ENCODE measurements around the gene TSPAN32. TPM values are rescaled to one million over a fixed set of nuclear protein-coding genes. Genes with fewer than 3 reads are reported as not detected.
A peak's percentile ranks its signal among the peaks of the same experiment; 100 is the strongest.

Gene TSPAN32, protein sequence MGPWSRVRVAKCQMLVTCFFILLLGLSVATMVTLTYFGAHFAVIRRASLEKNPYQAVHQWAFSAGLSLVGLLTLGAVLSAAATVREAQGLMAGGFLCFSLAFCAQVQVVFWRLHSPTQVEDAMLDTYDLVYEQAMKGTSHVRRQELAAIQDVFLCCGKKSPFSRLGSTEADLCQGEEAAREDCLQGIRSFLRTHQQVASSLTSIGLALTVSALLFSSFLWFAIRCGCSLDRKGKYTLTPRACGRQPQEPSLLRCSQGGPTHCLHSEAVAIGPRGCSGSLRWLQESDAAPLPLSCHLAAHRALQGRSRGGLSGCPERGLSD
- 1.4 and 2.5 TPM in 2 replicates for total RNA-seq (2014; rRNA removed; shearing (Covaris generic))

DNA sequence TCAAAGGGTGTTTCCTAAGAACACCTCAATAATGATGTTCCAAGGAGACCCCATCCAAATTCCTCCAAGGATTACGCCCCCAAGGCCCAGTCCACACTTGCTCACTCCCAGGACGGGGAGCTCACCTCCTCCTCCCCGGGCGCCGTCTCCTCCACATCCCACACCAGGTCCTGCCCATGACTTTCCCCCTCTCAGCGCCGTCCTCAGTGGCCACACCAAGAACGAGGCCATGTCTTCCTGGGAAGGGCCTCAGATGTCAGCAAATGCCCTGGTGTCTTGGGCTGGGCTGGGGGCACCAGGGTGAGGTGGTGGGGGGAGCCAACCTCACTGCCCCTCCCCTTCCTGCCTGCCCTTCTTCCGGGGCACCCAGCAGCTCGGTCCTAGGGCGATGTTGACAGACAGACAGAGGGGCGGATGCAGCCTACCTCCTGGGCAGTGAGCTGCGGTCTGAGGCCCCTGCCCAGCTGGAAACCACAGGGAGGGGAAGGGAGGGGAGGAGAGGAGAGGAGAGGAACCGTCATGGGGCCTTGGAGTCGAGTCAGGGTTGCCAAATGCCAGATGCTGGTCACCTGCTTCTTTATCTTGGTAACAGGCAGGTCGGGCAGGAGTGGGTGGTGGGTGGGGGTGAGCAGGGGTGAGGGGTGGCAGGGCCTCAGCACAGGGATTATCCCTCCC, at the start of gene TSPAN32, which contains the start of gene C11orf21:
TSS of gene TSPAN32 (plus strand) at position 383 of the 675 bp plus-strand sequence. CDS start at position 520, 137 bp downstream.
TSS of gene C11orf21 (minus strand) at position 288 of the 675 bp plus-strand sequence. CDS start at position 178, 110 bp downstream.
- DNase-seq (ENCODE audit: low spot score): no peak

DNA sequence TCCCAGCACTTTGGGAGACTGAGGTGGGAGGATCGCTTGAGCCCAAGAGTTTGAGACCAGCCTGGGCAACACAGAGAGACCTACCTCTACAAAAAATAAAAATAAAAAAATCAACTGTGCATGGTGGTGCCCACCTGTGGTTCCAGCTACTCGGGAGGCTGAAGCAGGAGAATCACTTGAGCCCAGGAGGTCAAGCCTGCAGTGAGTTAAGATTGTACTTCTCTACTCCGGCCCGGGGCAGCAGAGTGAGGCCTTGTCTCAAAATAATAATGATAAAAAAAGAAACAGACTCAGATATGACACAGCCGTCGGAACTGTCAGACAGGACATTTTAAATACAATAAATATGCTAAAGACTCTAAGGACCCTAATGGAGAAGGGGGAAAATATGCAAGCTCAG, 49.8 kb upstream of the TSPAN32 start:
- DNase-seq (ENCODE audit: low spot score): no peak

DNA sequence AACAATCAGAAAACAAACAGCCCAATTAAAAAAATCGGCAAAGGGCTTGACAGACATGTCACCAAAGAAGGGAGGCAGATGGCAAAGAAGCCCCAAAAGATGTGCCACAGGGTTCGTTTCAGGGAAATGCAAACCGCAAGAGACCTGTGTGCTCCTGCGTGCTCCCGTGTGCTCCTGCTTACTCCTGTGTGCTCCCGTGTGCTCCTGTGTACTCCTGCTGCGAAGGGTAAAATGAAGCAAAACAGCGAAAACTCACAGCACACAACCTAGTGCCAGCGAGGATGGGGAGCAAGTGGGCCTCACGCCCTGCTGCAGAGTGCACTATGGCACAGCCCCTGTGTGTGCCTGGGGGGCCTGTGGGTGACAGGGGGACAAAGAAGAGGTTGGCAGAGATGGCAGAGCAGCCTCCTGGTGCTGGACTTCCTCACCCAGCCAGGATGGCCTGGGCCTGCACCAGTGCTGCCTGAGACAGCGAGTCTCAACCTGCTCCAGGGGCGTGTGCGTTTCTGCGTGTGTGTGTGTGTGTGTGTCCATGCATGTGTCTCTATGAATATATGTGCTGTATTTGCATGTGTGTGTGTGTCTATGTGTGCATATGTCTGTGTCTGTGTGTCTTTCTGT, 45.4 kb upstream of the TSPAN32 start:
- no peak for DNase-seq (ENCODE audit: low spot score)

DNA sequence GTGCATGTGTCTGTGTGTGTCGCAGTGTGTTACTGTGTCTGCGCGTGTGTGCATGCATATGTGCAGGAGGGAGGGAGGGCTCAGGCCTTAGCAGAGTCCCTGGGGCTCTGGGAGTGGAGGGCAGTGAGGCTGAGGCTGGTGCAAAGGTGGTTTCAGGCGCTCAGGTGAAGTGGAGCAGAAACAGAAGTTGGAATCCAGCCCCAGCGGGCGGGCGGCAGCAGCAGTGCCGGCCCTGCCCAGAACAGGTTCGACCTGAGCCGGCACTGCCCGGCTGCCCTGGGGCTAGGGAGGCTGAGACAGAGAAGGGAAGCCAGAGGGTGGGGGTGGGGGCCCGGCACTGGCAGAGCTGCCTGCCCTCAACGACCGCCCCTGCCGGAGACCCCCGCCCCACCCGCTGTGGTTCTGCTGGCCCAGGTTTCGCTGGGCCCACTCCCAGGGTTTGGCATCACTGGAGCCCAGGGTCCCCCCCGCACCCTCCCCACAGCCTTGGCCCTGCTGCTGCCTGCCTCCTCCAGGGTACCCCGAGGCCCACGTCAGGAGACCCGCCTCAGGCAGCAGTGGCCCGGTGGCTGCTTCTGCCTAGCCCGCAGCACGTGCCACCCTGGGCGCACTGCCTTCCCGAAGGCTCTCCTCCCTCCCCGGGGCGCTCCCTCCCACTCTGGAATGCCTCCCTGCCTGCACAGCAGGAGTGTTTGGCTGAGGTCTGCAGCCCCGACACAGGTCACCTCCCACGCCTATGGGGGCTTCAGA, 44.7 kb upstream of the TSPAN32 start:
- peak; percentile 27 for DNase-seq (ENCODE audit: low spot score)

DNA sequence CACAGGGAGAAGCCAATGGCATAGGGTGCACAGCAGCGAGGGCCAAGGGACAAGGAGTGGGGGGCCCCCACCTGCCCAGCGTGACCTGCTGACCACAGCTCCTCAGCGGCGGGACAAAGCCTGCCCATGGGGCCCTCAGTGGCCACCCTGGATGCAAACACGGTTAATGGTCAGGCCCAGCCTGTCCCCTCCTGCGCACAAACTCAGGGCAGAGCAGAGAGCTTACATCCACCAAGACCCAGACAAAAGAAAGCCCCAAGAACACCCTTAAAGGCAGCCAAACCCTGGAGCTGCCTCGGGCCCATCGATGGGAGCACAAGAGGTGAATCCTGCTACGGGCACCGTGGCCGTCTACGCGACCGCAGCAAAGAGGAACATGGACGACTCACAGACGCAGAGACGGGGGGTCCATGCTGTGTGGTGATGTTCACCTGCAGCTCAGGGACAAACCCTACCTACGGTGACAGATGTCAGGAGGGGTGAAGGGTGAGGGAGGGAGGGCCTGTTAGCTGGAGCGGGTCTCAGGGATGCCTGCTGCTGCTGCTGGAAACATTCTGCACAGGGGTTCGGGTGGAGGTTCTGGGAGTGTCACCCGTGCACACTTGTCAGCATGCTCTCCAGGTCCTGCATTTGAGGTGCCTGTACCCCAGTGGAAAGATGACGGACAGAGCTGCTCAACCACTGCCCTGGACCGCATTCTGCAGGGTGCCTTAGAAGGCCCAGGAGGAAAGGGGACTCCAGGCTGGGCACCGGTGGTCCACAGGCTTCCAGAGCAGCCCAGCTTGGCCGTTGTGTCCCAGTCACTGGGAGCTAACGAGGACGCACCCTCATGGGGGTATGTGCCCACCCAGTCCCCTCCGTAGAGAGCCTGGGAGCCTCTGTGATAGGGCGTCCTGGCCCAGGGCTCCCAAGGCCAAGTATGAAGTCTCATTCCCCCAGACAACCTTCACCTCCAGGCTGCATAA, 43.0 kb upstream of the TSPAN32 start:
- DNase-seq (ENCODE audit: low spot score): no peak

GRCh38 chr11:2259466-2259830, 42.4 kb upstream of the TSPAN32 start:
- no peak for DNase-seq (ENCODE audit: low spot score)

GRCh38 chr11:2259897-2260451, 41.8 kb upstream of the TSPAN32 start:
- DNase-seq (ENCODE audit: low spot score): no peak

DNA sequence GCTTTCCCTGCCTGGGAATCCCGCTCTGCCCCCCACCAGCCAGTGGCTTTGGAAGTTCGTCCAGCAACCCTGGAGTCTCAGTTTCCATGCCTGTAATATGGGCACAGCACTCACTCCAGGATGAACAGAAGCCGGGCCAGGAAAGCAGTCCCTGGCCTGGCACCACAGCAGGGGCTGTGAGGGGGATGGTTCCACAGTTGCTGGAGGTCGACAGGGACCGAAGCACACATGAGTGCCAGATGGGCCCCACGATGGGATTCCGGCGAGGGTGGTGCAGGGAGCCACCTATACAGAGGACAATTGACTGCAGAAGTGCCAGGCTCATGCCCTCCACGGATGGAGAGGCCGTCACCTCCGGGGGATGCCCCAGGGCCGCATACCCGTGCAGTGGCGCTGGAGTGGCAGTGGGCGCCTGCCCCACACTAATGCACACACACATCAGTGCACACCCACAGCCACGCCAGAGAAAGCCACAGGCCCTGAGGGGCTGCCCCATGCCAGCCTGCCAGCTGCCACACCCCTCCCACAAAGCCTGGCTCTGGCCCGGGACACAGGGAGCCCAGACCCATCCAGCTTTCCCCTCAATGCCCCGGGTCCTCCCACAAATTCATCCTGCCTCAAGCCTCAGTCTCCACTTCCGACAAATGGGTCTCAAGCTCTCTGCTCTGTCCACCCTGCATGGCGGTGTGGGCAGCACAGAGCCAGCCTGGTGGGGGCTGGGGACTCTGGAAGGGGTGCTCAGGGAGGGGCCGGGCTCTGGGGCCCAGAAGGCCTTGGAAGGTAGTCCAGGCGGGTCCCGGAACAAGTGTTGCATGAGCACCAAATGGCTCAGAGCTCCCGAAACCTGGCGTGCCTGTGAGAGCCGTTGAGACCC, 41.1 kb upstream of the TSPAN32 start:
- DNase-seq (ENCODE audit: low spot score): no peak

GRCh38 chr11:2261436-2262230, 40.2 kb upstream of the TSPAN32 start:
- DNase-seq (ENCODE audit: low spot score): no peak

DNA sequence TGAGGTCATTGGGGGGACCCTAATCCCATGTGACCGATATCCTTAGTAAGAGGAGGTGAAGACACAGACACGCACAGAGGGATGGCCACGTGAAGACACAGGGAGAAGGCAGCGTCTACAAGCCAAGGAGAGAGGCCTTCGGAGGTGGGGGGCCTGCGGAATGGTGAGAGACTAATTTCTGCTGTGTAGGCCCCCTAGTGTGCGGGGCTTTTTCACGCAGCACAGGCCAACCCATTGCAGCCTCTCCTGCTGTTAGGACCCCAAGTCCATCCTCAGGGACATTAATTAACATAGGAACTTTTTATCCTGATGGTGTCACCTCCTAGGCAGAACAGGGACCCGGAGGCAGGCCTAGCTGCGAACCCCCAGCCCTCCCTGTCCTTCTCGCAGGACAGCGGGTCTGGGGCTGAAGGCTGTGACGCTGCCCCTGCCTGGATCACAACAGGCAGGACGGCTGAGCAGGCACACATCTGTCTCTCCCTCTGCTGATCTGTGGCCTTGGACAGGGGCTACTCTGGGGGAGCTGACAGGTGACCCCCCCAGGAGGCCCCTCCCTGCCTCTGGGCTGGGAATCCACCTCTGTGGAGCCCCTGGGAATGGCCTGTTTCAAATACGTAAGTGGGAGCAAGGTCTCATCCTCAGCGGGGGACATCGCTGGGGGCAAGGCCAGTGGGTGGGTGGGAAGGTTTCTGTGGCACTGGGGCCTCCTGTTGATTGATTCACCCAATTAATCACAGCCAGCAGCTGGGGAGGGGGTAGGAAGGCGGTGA, 39.3 kb upstream of the TSPAN32 start:
- DNase-seq (ENCODE audit: low spot score): no peak

DNA sequence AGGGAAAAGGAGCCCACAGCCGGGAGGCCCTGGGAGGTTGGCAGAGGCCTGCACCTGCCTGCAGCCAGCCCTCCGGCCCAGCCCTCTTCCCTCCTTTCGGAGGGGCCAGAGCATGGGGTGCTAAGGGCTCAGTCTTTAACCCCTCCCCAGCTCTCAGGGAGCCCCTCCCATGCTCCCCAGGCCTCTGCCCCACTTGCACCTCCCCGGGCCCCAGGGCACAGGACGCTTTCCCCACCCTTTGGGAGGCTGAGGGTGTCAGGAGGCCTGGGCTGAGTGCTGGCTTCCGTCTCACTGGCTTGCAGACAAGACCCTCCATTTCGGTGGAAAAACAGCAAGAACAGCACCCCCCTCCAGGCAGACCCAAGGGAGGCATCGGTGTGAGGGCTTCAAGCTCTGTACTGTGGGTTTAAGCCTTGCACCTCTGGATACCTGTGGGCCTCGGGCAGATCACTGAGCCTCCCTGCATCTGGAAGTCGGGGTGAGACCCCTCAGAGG, 38.7 kb upstream of the TSPAN32 start:
- no peak for DNase-seq (ENCODE audit: low spot score)

GRCh38 chr11:2263724-2264360, 38.0 kb upstream of the TSPAN32 start:
- DNase-seq (ENCODE audit: low spot score): no peak

DNA sequence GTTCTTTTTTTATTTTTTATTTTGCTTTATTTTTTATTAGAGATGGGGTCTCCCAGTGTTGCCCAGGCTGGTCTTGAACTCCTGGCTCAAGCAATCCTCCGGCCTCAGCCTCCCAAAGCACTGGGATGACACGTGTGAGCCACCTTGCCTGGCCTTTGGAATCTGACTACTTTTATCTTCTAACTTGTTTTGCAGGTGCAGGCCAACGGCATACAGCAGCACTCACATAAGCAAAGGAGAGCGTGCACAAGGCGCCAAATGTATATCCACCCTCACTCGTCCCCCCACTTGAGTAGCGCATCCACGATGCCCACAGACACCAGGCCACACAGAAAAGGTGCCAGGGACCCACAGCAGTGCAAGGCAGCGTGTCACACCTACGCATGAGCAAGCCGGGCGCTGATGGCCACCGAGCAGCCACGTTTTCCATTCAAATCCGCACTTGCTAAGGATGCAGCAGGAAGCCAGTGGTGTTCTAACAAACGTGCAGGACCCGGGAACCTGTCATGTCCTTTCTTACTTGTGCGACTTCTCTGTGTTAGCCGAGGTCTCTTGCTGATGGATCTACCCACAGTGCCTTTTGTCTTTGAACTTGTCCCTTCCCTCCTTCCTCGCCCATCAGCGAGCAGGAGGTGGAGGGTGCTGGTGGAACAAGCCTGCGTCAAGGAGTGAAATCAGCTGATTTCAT, 37.3 kb upstream of the TSPAN32 start:
- DNase-seq (ENCODE audit: low spot score): no peak

GRCh38 chr11:2265396-2265795, 36.4 kb upstream of the TSPAN32 start:
- DNase-seq (ENCODE audit: low spot score): no peak

- no peak for DNase-seq (ENCODE audit: low spot score)
Observed at GRCh38 chr11:2265854-2266585, 35.8 kb upstream of the TSPAN32 start.
